Lower leg skin (tissue), 4 donors: ENCODE measurements around the gene HHIPL1. TPM values are rescaled to one million over a fixed set of nuclear protein-coding genes. Genes with fewer than 3 reads are reported as not detected.

Experiments used
- DNase-seq, 2 donors: peaks; one replicate each; pipeline ENCODE4 v3.0.0-alpha.2; 2019; ENCODE audit warnings: low spot score in 2 of 2
- H3K4me3 ChIP-seq: fragments of 200-600 bp; sonication (generic); 2 replicates; pipeline ENCODE4 v1.5.1; 2017; ENCODE audit warnings: mild to moderate bottlenecking, low read depth; ENCODE audit not compliant: poor library complexity, severe bottlenecking
- CTCF ChIP-seq, 3 donors: fragments of 450-650 bp; IDR thresholded peaks; one replicate each; pipeline ENCODE4 v1.5.1; 2016; ENCODE audit warnings: antibody characterized with exemption in 3 of 3, mild to moderate bottlenecking in 3 of 3, moderate library complexity in 2 of 3
- POLR2A ChIP-seq, 2 donors: fragments of 450-650 bp; IDR thresholded peaks; one replicate each; pipeline ENCODE4 v1.6.1; 2016 to 2017; ENCODE audit warnings: antibody characterized with exemption in 2 of 2, mild to moderate bottlenecking in 1 of 2, moderate library complexity in 1 of 2
- WGBS, 2 donors: methylation state at CpG; one replicate each; pipeline ENCODE4 v1.1.5; 2018; 5-methylcytosine and 5-hydroxymethylcytosine counted together
- intact Hi-C: fragments of 100-400 bp; cut with DNase I; formaldehyde crosslinking; loops from one replicate; pipeline ENCODE4 v1.15.0; 2023; ENCODE audit warnings: low total_unique reads
- total RNA-seq, 4 donors: library from RNA; depleted of rRNA; stranded (reverse); fragments of >200 nt; gene quantifications; one replicate each; pipeline ENCODE4 v1.1.0, GENCODE V29; 2016

The HHIPL1 gene
- total RNA-seq, 4 donors from 2014 or later = 0.59 to 2.4 (median 0.92) TPM

GRCh38 chr14:99664937-99665273 is 20.0 kb downstream of the HHIPL1 start:
- H3K4me3 ChIP-seq = no peak overlapping the region
- WGBS, 2 donors = 80 to 91% methylated on average over 12 of the region's 12 CpGs
- intact Hi-C loops = no loop called here
- TF ChIP-seq CTCF (IDR thresholded peaks at IDR 0.05) (no peak), POLR2A (IDR thresholded peaks at IDR 0.05) (no peak)
- DNase-seq = no peak

DNA sequence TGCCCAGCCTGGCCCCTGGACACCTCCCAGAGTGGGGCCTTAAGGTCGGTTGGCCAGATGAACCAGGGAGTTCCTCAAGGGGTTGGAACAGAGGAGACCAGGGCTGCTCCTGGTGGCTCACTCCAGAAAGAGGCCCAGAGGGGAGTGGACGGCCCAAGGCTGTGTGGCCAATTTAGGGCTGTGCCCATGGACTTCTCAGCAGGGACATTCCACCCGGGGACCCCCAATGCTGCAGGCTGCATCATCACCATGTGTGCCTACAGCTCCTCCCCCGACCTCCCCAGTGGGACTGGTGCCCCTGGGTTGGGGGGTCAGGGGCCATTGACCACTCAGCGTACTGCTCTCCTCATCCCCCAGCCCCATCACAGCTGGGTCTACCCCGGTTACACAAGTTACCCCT is 21.6 kb downstream of the HHIPL1 start:
- WGBS, 2 donors = 73 to 74% methylated on average over 5 to 6 of the region's 6 CpGs
- intact Hi-C loops = no loop called here
- DNase-seq = no peak
- no peak overlapping the region for H3K4me3 ChIP-seq
- no peak for TF ChIP-seq POLR2A (IDR thresholded peaks at IDR 0.05)
- TF ChIP-seq CTCF (IDR thresholded peaks at IDR 0.05) = no peak

DNA sequence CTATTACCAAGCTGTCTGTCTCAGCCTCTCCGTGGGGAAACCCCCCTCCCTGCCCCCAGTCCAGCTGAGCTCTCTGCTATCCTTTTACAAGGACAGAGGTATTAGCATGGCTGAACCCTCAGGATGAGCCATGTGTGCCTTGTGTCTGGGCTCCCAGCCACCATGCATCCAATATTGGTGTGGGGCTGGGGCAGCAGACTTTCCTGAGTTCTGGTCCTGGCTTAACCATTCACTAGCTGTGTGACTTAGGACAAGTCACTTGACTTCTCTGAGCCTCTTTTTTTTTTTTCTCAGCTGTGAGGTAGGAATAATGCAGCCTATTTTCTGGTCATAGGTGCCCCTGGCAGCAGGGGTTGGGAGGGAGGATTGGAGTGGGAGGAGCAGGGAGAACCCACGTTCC is 22.1 kb downstream of the HHIPL1 start:
- TF ChIP-seq POLR2A (IDR thresholded peaks at IDR 0.05) (no peak), CTCF (IDR thresholded peaks at IDR 0.05) (no peak)
- intact Hi-C loops = no loop called here
- 49 to 58% methylated on average over 2 of the region's 2 CpGs for WGBS, 2 donors
- H3K4me3 ChIP-seq = no peak overlapping the region
- no peak for DNase-seq

DNA sequence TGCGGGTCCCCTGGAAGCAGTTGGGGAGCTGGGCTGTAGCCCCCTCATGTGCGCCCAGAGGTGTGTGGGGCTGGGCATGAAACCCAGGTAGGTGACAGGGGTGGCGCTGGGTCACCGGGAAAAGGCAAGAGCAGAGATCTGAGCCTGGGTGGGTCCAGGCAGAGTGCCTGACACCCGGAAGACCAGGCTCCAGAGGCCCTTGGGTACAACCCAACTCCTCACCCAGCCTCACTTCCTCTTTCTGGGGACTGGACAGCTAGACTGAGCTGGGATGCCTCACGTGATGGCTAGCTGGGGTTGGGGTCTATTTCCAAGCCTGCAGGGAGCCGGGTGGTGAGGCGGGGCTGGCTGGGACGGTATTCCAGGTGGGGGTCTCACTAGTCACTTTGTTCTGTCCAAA is 22.9 kb downstream of the HHIPL1 start:
- 75 to 89% methylated on average over 9 of the region's 9 CpGs for WGBS, 2 donors
- no peak for DNase-seq
- TF ChIP-seq POLR2A (IDR thresholded peaks at IDR 0.05) = no peak
- no peak for TF ChIP-seq CTCF (IDR thresholded peaks at IDR 0.05)
- H3K4me3 ChIP-seq = no peak overlapping the region
- intact Hi-C loops = no loop called here

- 86 to 90% methylated on average over 27 of the region's 27 CpGs for WGBS, 2 donors
- H3K4me3 ChIP-seq = no peak overlapping the region
- intact Hi-C loops = no loop called here
- DNase-seq = no peak
- TF ChIP-seq CTCF (IDR thresholded peaks at IDR 0.05) = no peak
- TF ChIP-seq POLR2A (IDR thresholded peaks at IDR 0.05) = no peak
These were observed 23.7 kb downstream of the HHIPL1 start for GRCh38 chr14:99668307-99669295.
